CD4-positive, alpha-beta memory T cell (primary cell): Measurements from ENCODE around the gene MACF1. TPM values are rescaled to one million over a fixed set of nuclear protein-coding genes. Genes with fewer than 3 reads are reported as not detected.
A peak's percentile ranks its signal among the peaks of the same experiment; 100 is the strongest.
"Not testable (repeated sequence)": the region's sequence is repeated elsewhere in the genome, so short reads cannot be mapped to it uniquely, and the experiment has no call there.

Experiments
- CTCF ChIA-PET: fragments of 350-600 bp; sonication (Branson Sonifier 250); formaldehyde crosslinking; loops from one replicate; lab custom pipeline; 2021; ENCODE audit warnings: inconsistent platforms; ENCODE audit not compliant: partially characterized antibody; lab: Charles Lee
- POLR2A ChIA-PET: fragments of 350-600 bp; sonication (Branson Sonifier 250); formaldehyde crosslinking; loops from one replicate; lab custom pipeline; 2021; ENCODE audit not compliant: partially characterized antibody; lab: Charles Lee
- DNase-seq, 5 donors: peaks; one replicate each; pipeline versions ENCODE4 v3.0.0 to v3.0.0-alpha.2; 2020 to 2022; ENCODE audit warnings: mixed read lengths in 1 of 5
- H3K27ac ChIP-seq: one replicate; pipeline ENCODE4 v1.7.0; 2013; ENCODE audit warnings: low read depth, low read length
- H3K27me3 ChIP-seq: 2 replicates; pipeline ENCODE4 v1.7.0; 2013; ENCODE audit warnings: mild to moderate bottlenecking, low read length, moderate library complexity; ENCODE audit not compliant: insufficient read depth
- H3K36me3 ChIP-seq: 2 replicates; pipeline ENCODE4 v1.7.0; 2013; ENCODE audit warnings: mild to moderate bottlenecking, low read length, moderate library complexity; ENCODE audit not compliant: insufficient read depth
- H3K4me1 ChIP-seq: 2 replicates; pipeline ENCODE4 v1.7.0; 2013; ENCODE audit warnings: mild to moderate bottlenecking, low read length, moderate library complexity; ENCODE audit not compliant: insufficient read depth
- H3K4me3 ChIP-seq, 2 donors: one replicate each; pipeline ENCODE4 v1.7.0; 2013; ENCODE audit warnings: low read length in 2 of 2, mild to moderate bottlenecking in 1 of 2
- H3K9me3 ChIP-seq, 2 donors: one replicate each; pipeline ENCODE4 v1.7.0; 2013; ENCODE audit warnings: low read length in 2 of 2, control low read depth in 1 of 2; ENCODE audit not compliant: control insufficient read depth in 1 of 2
- H3K27ac Mint-ChIP-seq, 7 donors: one replicate each; pipeline ENCODE4 v1.8.0; 2020 to 2021; ENCODE audit warnings: mixed read lengths in 7 of 7, mild to moderate bottlenecking in 6 of 7, inconsistent platforms in 3 of 7, moderate library complexity in 3 of 7
- H3K27me3 Mint-ChIP-seq, 2 donors: one replicate each; pipeline ENCODE4 v1.8.0; 2020 to 2021; ENCODE audit warnings: mixed read lengths in 2 of 2
- H3K36me3 Mint-ChIP-seq, 2 donors: one replicate each; pipeline ENCODE4 v1.8.0; 2020 to 2021; ENCODE audit warnings: mixed read lengths in 2 of 2, inconsistent platforms in 1 of 2, mild to moderate bottlenecking in 1 of 2
- H3K4me1 Mint-ChIP-seq, 4 donors: one replicate each; pipeline ENCODE4 v1.8.0; 2020 to 2021; ENCODE audit warnings: mixed read lengths in 4 of 4, mild to moderate bottlenecking in 1 of 4
- H3K4me3 Mint-ChIP-seq, 8 donors: one replicate each; pipeline ENCODE4 v1.8.0; 2020 to 2021; ENCODE audit warnings: mixed read lengths in 8 of 8, mild to moderate bottlenecking in 7 of 8, moderate library complexity in 6 of 8, inconsistent platforms in 3 of 8
- H3K9me3 Mint-ChIP-seq, 8 donors: one replicate each; pipeline ENCODE4 v1.8.0; 2020 to 2021; ENCODE audit warnings: mixed read lengths in 8 of 8, mild to moderate bottlenecking in 5 of 8, inconsistent platforms in 3 of 8, moderate library complexity in 1 of 8
- intact Hi-C: fragments of 100-400 bp; cut with micrococcal nuclease; formaldehyde crosslinking; loops from one replicate; pipeline ENCODE4 v1.15.1; 2023
- polyA plus RNA-seq, 2 donors: library from polyadenylated mRNA; unstranded; fragments of 300-500 nt; fragmentation: Illumina TruSeq; gene quantifications; one replicate each; pipeline ENCODE4 v1.2.3, GENCODE V29; 2021
- total RNA-seq, 2 experiments: library from RNA; stranded (reverse); gene quantifications; one replicate each; pipeline ENCODE4 v1.2.3, GENCODE V29; 2021

Gene MACF1
- total and polyA plus RNA-seq, 4 experiments from 2014 or later, result 6.8 to 387 (median 222) TPM

DNA sequence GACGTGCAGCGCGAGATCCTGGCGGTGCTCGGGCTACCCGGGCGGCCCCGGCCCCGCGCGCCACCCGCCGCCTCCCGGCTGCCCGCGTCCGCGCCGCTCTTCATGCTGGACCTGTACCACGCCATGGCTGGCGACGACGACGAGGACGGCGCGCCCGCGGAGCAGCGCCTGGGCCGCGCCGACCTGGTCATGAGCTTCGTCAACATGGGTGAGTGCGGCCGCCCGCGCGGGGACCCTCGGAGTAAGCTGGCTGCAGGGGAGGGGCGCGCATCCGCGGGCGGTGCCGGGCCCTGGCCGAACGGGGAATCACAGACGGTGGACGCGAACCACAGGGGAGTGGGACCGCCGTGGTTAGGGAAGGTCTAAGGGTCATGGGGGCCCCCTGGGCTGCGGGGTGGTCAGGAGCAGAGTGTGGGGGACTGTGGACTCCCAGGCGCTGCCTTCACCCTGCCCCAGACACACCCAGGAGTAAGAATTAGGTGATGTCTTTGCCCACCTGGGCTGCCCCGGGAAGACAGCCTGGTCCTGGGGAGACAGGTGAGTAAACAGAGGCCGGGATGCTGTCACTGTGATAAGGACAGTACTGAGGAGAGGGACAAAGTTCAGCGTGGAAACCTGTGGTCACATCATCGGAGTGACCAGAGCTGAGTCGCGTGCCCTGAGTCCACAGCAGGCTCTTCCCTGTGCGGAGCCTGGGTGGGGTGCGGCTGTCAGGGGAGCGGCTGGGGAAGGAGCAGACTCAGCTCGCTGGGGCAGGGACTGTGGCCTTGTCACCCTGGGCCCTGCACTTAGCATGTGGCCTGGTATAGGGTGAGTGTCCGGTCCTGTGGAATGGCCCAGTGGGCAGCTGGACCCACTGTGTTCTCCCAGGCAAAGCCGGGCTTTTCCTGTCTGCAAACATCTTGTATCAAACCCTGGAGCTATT is 287.9 kb downstream of the MACF1 start:
- H3K4me3 ChIP-seq, result not testable (repeated sequence)

GRCh38 chr1:39493043-39493810 is 288.7 kb downstream of the MACF1 start:
- H3K36me3 Mint-ChIP-seq, CTCF ChIA-PET, H3K27me3 ChIP-seq, DNase-seq, H3K36me3 ChIP-seq, H3K9me3 ChIP-seq, H3K9me3 Mint-ChIP-seq, H3K27ac ChIP-seq, H3K4me3 ChIP-seq, intact Hi-C loops, H3K4me1 ChIP-seq: not testable (repeated sequence)
- peaks cover 2 to 12% (median 5%) of the 10 kb centered on the region in 4 donors for H3K4me1 Mint-ChIP-seq
- peak overlapping the region in 1 of 7 donors; percentile 70 for H3K27ac Mint-ChIP-seq
- peak overlapping the region in 7 of 8 donors; percentile 57 to 79 (median 63) for H3K4me3 Mint-ChIP-seq
- peaks cover 10 to 18% of the 10 kb centered on the region in 2 donors for H3K27me3 Mint-ChIP-seq
- POLR2A ChIA-PET, result interaction anchor here (0.6 kb wide), 1 partner anchor 113 kb away, joined by 3 read pairs; no protein-coding TSS in a partner anchor

More for the DNA sequence above, 287.9 kb downstream of the MACF1 start:
- H3K4me3 Mint-ChIP-seq, result peak overlapping the region; percentile 45 to 79 (median 62)
- H3K9me3 ChIP-seq, DNase-seq, H3K27me3 ChIP-seq, intact Hi-C loops, H3K9me3 Mint-ChIP-seq, H3K27ac ChIP-seq, H3K36me3 Mint-ChIP-seq, H3K4me1 ChIP-seq, CTCF ChIA-PET, POLR2A ChIA-PET, H3K36me3 ChIP-seq: not testable (repeated sequence)
- H3K4me1 Mint-ChIP-seq, result peaks cover 2 to 12% (median 5%) of the 10 kb centered on the region in 4 donors
- H3K27ac Mint-ChIP-seq, result peak overlapping the region in 2 of 7 donors; percentile 23 to 70
- H3K27me3 Mint-ChIP-seq, result peaks cover 10 to 15% of the 10 kb centered on the region in 2 donors

DNA sequence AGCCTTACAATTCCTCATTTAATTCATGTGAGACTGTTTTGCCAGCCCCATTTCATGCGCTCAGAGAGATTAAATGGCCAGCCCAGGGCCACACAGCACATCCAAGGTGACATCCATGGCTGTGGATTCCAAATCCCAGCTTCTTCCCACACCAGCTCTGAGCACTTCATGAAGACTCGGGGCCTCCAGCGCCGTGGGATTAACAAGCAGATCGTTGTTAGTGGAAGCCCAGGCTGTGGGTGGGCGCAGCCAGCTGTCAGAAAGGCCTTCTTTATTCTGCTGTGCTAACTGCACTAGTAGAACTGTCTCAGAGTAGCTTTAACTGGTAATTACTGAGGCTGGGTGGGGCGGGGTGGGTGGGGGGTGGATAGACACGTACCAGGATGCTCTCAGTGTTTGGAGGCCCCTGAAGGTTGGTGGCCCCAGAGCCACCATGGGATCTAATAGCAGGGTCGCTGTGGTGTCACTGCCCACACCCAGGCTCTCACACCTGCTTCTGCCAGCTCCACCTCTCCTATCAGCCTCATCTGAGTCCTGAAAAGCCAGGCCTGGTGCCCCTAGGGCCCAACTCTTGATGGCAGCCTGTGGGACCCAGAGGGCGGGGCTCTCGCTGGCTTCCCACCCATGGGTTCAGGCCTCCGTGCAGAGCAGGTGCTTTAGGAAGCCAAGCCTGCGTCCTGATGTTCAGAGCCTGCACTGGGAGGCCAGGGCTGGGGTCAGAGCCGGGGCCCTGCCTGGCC is 290.3 kb downstream of the MACF1 start:
- no peaks in the 10 kb centered on the region for H3K36me3 ChIP-seq
- CTCF ChIA-PET, result interaction anchor here (0.7 kb wide), 1 partner anchor 44 kb away, joined by 3 read pairs; no protein-coding TSS in a partner anchor
- intact Hi-C loops, result no loop called here
- no peak overlapping the region for H3K27ac ChIP-seq
- H3K27ac Mint-ChIP-seq, result no peak overlapping the region
- no peaks in the 10 kb centered on the region for H3K9me3 ChIP-seq
- peaks cover 4% of the 10 kb centered on the region for H3K4me1 ChIP-seq
- H3K9me3 Mint-ChIP-seq, result no peaks in the 10 kb centered on the region
- H3K27me3 ChIP-seq, result peaks cover 7% of the 10 kb centered on the region
- peaks cover 10 to 18% of the 10 kb centered on the region in 2 donors for H3K27me3 Mint-ChIP-seq
- no peak for DNase-seq
- H3K4me3 ChIP-seq, result no peak overlapping the region
- POLR2A ChIA-PET, result no interaction called here
- peaks cover 2 to 12% (median 5%) of the 10 kb centered on the region in 4 donors for H3K4me1 Mint-ChIP-seq
- no peaks in the 10 kb centered on the region for H3K36me3 Mint-ChIP-seq
- peak overlapping the region in 1 of 8 donors; percentile 25 for H3K4me3 Mint-ChIP-seq

- CTCF ChIA-PET, H3K4me1 Mint-ChIP-seq, intact Hi-C loops, DNase-seq, H3K36me3 Mint-ChIP-seq, POLR2A ChIA-PET, H3K9me3 ChIP-seq, H3K36me3 ChIP-seq, H3K27me3 ChIP-seq, H3K4me1 ChIP-seq, H3K4me3 Mint-ChIP-seq, H3K27ac ChIP-seq, H3K4me3 ChIP-seq, H3K9me3 Mint-ChIP-seq, H3K27ac Mint-ChIP-seq: not testable (repeated sequence)
- peaks cover 10 to 19% of the 10 kb centered on the region in 2 donors for H3K27me3 Mint-ChIP-seq
These were observed 292.0 kb downstream of the MACF1 start for GRCh38 chr1:39496520-39496919.

DNA sequence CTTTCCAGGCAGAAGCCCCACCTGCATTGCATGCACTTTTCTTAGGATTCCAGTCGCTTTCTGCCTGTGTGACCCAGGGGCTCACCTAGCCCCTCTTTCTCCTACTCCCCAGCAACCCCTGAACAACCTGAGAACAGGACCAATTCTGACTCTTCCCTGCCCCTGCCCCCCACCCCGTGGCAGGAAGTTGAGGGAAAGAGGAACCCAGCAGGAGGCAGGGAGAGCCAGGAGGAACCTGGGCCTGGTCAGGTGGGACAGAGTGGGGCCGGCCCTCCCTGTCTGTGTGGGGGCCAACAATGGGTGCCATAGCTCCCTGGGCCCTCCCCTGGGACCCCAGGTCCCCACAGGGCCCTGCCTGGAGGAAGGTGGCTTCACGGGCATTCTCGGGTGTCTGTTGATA is 293.1 kb downstream of the MACF1 start:
- intact Hi-C loops, result no loop called here
- Mint-ChIP-seq H3K9me3 (peaks cover 0 to 3% (median 0%) of the 10 kb centered on the region in 8 donors), H3K27me3 (peaks cover 10 to 19% of the 10 kb centered on the region in 2 donors), H3K4me3 (no peak overlapping the region), H3K36me3 (no peaks in the 10 kb centered on the region), H3K27ac (peak overlapping the region in 1 of 7 donors; percentile 24), H3K4me1 (peaks cover 0 to 3% (median under 1%) of the 10 kb centered on the region in 4 donors)
- H3K27ac ChIP-seq, result no peak overlapping the region
- no peak for DNase-seq
- CTCF ChIA-PET, result no interaction called here
- POLR2A ChIA-PET, result no interaction called here
- H3K4me1 ChIP-seq, result no peaks in the 10 kb centered on the region
- H3K27me3 ChIP-seq, result peaks cover 6% of the 10 kb centered on the region
- no peak overlapping the region for H3K4me3 ChIP-seq
- no peaks in the 10 kb centered on the region for H3K9me3 ChIP-seq
- no peaks in the 10 kb centered on the region for H3K36me3 ChIP-seq

- POLR2A ChIA-PET, intact Hi-C loops, H3K9me3 ChIP-seq, DNase-seq, H3K27me3 ChIP-seq, H3K9me3 Mint-ChIP-seq, H3K4me1 ChIP-seq, H3K4me3 ChIP-seq, H3K36me3 ChIP-seq, H3K36me3 Mint-ChIP-seq, CTCF ChIA-PET, H3K27ac ChIP-seq, H3K4me1 Mint-ChIP-seq, H3K4me3 Mint-ChIP-seq: not testable (repeated sequence)
- peak overlapping the region in 1 of 7 donors; percentile 24 for H3K27ac Mint-ChIP-seq
- H3K27me3 Mint-ChIP-seq, result peaks cover 4 to 14% of the 10 kb centered on the region in 2 donors
These were observed 293.7 kb downstream of the MACF1 start for GRCh38 chr1:39498096-39498710.
